Testis (tissue), 3 donors: ENCODE measurements around the gene PTPRS. TPM values are rescaled to one million over a fixed set of nuclear protein-coding genes. Genes with fewer than 3 reads are reported as not detected.

Experiments used
- DNase-seq: peaks from one replicate; pipeline ENCODE4 v3.0.0-alpha.2; 2019
- H3K27ac ChIP-seq, 2 donors: fragments of 200-600 bp; sonication (generic); one replicate each; pipeline ENCODE4 v1.5.1; 2019
- H3K27me3 ChIP-seq: fragments of 200-600 bp; sonication (generic); one replicate; pipeline ENCODE4 v1.5.1; 2019
- H3K36me3 ChIP-seq: fragments of 200-600 bp; sonication (generic); one replicate; pipeline ENCODE4 v1.5.1; 2017; ENCODE audit warnings: low read depth; ENCODE audit errors: missing control alignments
- H3K4me1 ChIP-seq: fragments of 200-600 bp; sonication (generic); one replicate; pipeline ENCODE4 v1.5.1; 2019
- H3K4me3 ChIP-seq, 2 donors: fragments of 200-600 bp; sonication (generic); one replicate each; pipeline ENCODE4 v1.5.1; 2017 to 2019
- H3K9me3 ChIP-seq: fragments of 200-600 bp; sonication (generic); one replicate; pipeline ENCODE4 v1.5.1; 2017
- POLR2A ChIP-seq: fragments of 450-650 bp; IDR thresholded peaks from one replicate; pipeline ENCODE4 v1.6.1; 2017; ENCODE audit warnings: antibody characterized with exemption, mild to moderate bottlenecking, moderate library complexity
- WGBS, 2 donors: methylation state at CpG; one replicate each; pipeline ENCODE4 v1.1.5; 2018; 5-methylcytosine and 5-hydroxymethylcytosine counted together
- intact Hi-C: fragments of 100-400 bp; cut with DNase I; formaldehyde crosslinking; loops from one replicate; pipeline ENCODE4 v1.15.1; 2023; ENCODE audit warnings: low total_unique reads
- polyA plus RNA-seq: library from polyadenylated mRNA; stranded (reverse); fragments of 350-450 nt; fragmentation: Illumina TruSeq; extraction: RNeasy Lipid Tissue Mini Kit (QIAGEN cat#74804); gene quantifications from one replicate; pipeline ENCODE4 v1.2.3, GENCODE V29; 2014; ENCODE audit warnings: low read depth, low replicate concordance; ENCODE audit not compliant: insufficient read depth
- total RNA-seq, 2 donors: library from RNA; depleted of rRNA; stranded (reverse); fragments of >200 nt; gene quantifications; one replicate each; pipeline ENCODE4 v1.2.3, GENCODE V29; 2016
- TF ChIP-seq, protein P1 (sequence below), 3 experiments: fragments of 450-650 bp in 2 of 3; fragments of 200-600 bp in 1 of 3; sonication (generic) in 1 of 3; IDR thresholded peaks; one replicate each; pipeline ENCODE4 v1.5.1; 2016 to 2019; ENCODE audit warnings: antibody characterized with exemption in 3 of 3, mild to moderate bottlenecking in 2 of 3, moderate library complexity in 1 of 3

The PTPRS gene
- total and polyA plus RNA-seq, 3 donors from 2014 or later = 27.1 to 138 (median 85.6) TPM

DNA sequence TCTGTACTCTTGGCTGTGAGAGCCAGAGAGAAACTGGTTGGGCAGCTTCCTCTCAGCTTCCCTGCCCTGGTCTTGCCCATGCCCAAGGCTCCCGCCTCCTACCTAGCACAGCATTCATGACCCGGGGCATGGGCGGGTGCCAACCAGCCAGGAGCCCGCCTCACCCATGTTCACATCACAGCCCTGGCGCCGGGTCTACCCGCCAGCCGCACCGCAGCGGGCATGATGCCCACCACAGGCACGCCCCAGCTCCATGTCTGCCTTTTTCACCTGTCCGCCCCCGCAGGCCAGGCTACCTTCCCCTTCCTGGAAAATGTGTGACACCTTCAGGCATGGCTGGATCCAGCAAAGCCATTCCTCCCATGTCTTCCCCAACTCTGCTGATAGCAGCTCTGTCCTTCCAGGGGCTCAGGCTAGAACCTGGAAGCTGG is 42.1 kb downstream of the PTPRS start:
- Histone ChIP-seq H3K4me1 (no peaks in the 10 kb centered on the region), H3K9me3 (no peaks in the 10 kb centered on the region), H3K27me3 (no peaks in the 10 kb centered on the region), H3K4me3 (no peak overlapping the region), H3K27ac (no peak overlapping the region), H3K36me3 (no peaks in the 10 kb centered on the region)
- intact Hi-C loops = no loop called here
- TF ChIP-seq POLR2A = no peak
- TF ChIP-seq, protein P1, sequence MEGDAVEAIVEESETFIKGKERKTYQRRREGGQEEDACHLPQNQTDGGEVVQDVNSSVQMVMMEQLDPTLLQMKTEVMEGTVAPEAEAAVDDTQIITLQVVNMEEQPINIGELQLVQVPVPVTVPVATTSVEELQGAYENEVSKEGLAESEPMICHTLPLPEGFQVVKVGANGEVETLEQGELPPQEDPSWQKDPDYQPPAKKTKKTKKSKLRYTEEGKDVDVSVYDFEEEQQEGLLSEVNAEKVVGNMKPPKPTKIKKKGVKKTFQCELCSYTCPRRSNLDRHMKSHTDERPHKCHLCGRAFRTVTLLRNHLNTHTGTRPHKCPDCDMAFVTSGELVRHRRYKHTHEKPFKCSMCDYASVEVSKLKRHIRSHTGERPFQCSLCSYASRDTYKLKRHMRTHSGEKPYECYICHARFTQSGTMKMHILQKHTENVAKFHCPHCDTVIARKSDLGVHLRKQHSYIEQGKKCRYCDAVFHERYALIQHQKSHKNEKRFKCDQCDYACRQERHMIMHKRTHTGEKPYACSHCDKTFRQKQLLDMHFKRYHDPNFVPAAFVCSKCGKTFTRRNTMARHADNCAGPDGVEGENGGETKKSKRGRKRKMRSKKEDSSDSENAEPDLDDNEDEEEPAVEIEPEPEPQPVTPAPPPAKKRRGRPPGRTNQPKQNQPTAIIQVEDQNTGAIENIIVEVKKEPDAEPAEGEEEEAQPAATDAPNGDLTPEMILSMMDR (IDR thresholded peaks at IDR 0.05) = no peak
- DNase-seq = no peak
- 90 to 96% methylated on average over 13 of the region's 13 CpGs for WGBS, 2 donors

DNA sequence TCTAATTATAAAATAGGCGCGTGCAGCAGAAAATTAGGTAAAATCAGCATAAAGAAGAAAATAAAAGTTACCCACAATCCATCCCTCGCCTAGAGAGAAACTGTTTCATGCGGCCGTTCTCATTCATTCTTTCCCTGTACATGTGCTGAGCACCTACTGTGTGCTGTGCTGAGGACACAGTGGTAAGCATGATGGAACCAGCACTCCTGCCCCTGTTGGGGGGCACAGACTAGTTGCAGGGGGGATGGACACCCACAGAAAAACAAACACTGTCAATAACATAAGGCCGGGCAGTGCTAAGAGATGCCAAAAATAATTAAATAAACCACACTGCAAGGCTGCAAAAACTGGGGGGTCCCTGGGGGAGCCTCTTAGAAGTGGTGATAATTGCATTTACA is 43.3 kb downstream of the PTPRS start:
- Histone ChIP-seq H3K9me3 (no peaks in the 10 kb centered on the region), H3K4me1 (peaks cover under 1% of the 10 kb centered on the region), H3K36me3 (no peaks in the 10 kb centered on the region), H3K4me3 (no peak overlapping the region), H3K27ac (no peak overlapping the region), H3K27me3 (no peaks in the 10 kb centered on the region)
- intact Hi-C loops = no loop called here
- TF ChIP-seq, protein P1 (IDR thresholded peaks at IDR 0.05) = no peak
- no peak for TF ChIP-seq POLR2A
- WGBS, 2 donors = 86 to 89% methylated on average over 6 of the region's 6 CpGs
- no peak for DNase-seq

DNA sequence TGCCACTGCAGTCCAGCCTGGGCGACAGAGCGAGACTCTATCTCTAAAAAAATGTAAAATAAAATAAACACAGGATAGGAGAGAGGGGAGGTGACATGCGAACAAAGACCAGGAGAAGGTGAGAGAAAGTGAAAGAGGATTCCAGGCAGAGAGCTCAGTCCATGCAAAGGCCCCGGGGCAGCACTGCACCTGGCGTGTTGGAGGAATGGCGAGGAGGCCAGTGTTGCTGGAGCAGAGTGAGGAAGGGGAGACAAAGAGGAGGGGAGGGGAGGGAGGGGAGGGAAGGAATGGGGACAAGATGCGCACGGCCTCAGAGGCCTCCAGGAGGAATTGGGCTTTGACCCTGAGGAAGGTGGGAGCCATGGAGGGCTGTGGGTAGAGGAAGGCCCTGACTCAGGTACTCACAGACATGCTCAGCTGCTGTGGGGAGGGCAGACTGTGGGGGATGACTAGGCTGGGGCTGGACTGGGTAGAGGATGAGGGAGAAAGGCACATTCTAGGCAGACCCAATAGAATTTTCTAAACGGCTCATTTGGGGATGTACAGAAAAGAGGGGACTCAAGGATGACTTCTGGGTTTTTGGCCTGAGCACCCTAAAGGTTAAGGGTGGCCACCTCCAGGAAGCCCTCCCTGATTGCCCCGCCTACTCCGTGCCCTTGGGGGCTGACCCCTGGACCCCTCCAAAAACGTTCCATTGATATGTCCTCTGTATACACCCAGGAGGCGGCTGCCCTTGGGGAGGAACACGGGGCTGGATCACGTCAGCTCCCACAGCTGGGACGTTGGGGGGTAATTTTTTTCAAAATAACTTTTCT is 43.9 kb downstream of the PTPRS start:
- H3K9me3 ChIP-seq = no peaks in the 10 kb centered on the region
- DNase-seq = no peak
- H3K27me3 ChIP-seq = no peaks in the 10 kb centered on the region
- no peak overlapping the region for H3K27ac ChIP-seq
- H3K4me1 ChIP-seq = peaks cover 6% of the 10 kb centered on the region
- no peaks in the 10 kb centered on the region for H3K36me3 ChIP-seq
- TF ChIP-seq, protein P1 (IDR thresholded peaks at IDR 0.05) = no peak
- TF ChIP-seq POLR2A = no peak
- H3K4me3 ChIP-seq = no peak overlapping the region
- 84 to 87% methylated on average over 16 of the region's 16 CpGs for WGBS, 2 donors
- intact Hi-C loops = no loop called here

DNA sequence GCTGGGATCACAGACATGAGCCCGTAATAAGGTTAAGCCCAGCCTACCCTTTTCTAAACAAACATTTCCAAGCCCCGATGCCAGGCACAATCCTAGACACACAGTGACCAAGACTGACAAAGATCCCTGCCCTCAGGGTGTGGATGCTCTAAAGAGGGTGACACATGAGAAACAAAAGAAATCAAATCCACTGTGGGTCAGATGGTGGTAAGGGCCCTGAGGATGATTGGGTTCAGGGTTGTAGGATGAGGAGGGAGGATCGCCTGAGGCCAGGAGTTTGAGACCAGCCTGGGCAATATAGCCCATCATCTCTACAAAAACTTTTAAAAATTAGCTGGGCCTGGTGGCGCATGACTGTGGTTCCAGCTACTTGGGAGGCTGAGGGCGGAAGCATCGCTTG is 44.6 kb downstream of the PTPRS start:
- H3K27me3 ChIP-seq = no peaks in the 10 kb centered on the region

More for the DNA sequence above, 44.6 kb downstream of the PTPRS start:
- H3K4me3 ChIP-seq = no peak overlapping the region
- H3K9me3 ChIP-seq = no peaks in the 10 kb centered on the region
- no peak for TF ChIP-seq POLR2A
- TF ChIP-seq, protein P1 (IDR thresholded peaks at IDR 0.05) = no peak
- no peak for DNase-seq
- H3K4me1 ChIP-seq = peaks cover 8% of the 10 kb centered on the region
- intact Hi-C loops = no loop called here
- WGBS, 2 donors = 92 to 96% methylated on average over 6 of the region's 6 CpGs
- H3K27ac ChIP-seq = no peak overlapping the region
- no peaks in the 10 kb centered on the region for H3K36me3 ChIP-seq
